ENCODE results near the gene FPGS.

Gene FPGS

GRCh38 chr9:127794001-127794791 is 8.5 kb upstream of the FPGS start:
- DNase-seq (ENCODE audit: low spot score), result no peak
- in situ Hi-C loops (cut with MboI; ENCODE audit: low pct_unique_long_range_greater_than_20kb, low sequenced_read_pairs, unreplicated experiment), result no loop called here
- TF ChIP-seq CTCF (IDR thresholded peaks at IDR 0.05; ENCODE audit: extremely low read depth, insufficient read depth, missing control alignments), result no peak

GRCh38 chr9:127796225-127796813 is 6.4 kb upstream of the FPGS start:
- in situ Hi-C loops (cut with MboI; ENCODE audit: low pct_unique_long_range_greater_than_20kb, low sequenced_read_pairs, unreplicated experiment), result no loop called here
- no peak for TF ChIP-seq CTCF (IDR thresholded peaks at IDR 0.05; ENCODE audit: extremely low read depth, insufficient read depth, missing control alignments)
- no peak for DNase-seq (ENCODE audit: low spot score)

- DNase-seq (ENCODE audit: low spot score), result no peak
- TF ChIP-seq CTCF (IDR thresholded peaks at IDR 0.05; ENCODE audit: extremely low read depth, insufficient read depth, missing control alignments), result no peak
- in situ Hi-C loops (cut with MboI; ENCODE audit: low pct_unique_long_range_greater_than_20kb, low sequenced_read_pairs, unreplicated experiment), result no loop called here
Measured at GRCh38 chr9:127796852-127797370, 5.8 kb upstream of the FPGS start.

- TF ChIP-seq CTCF (IDR thresholded peaks at IDR 0.05; ENCODE audit: extremely low read depth, insufficient read depth, missing control alignments), result no peak
- in situ Hi-C loops (cut with MboI; ENCODE audit: low pct_unique_long_range_greater_than_20kb, low sequenced_read_pairs, unreplicated experiment), result no loop called here
Measured at GRCh38 chr9:127801955-127802575, 617 bp upstream of the FPGS start.

GRCh38 chr9:127803507-127804352 is 1.0 kb downstream of the FPGS start:
- TF ChIP-seq CTCF (IDR thresholded peaks at IDR 0.05; ENCODE audit: extremely low read depth, insufficient read depth, missing control alignments), result no peak
- no peak for DNase-seq (ENCODE audit: low spot score)
- in situ Hi-C loops (cut with MboI; ENCODE audit: low pct_unique_long_range_greater_than_20kb, low sequenced_read_pairs, unreplicated experiment), result no loop called here

More at GRCh38 chr9:127801955-127802575, 617 bp upstream of the FPGS start:
- DNase-seq (ENCODE audit: low spot score), result no peak

- in situ Hi-C loops (cut with MboI; ENCODE audit: low pct_unique_long_range_greater_than_20kb, low sequenced_read_pairs, unreplicated experiment), result no loop called here
- DNase-seq (ENCODE audit: low spot score), result no peak
Measured at GRCh38 chr9:127805620-127806019, 2.9 kb downstream of the FPGS start.

More at GRCh38 chr9:127805620-127806019, 2.9 kb downstream of the FPGS start:
- no peak for TF ChIP-seq CTCF (IDR thresholded peaks at IDR 0.05; ENCODE audit: extremely low read depth, insufficient read depth, missing control alignments)

All from GM13977 (cell line).